UCSD-AML1 (cell line): ENCODE data around the gene GLT8D1.
"Not testable (repeated sequence)": the region's sequence is repeated elsewhere in the genome, so short reads cannot be mapped to it uniquely, and the experiment has no call there.

ENCODE experiments used
- DNase-seq: peaks from one replicate; lab custom pipeline; 2025; ENCODE audit not compliant: unreplicated experiment; lab: John Stamatoyannopoulos, UW

The GLT8D1 gene

DNA sequence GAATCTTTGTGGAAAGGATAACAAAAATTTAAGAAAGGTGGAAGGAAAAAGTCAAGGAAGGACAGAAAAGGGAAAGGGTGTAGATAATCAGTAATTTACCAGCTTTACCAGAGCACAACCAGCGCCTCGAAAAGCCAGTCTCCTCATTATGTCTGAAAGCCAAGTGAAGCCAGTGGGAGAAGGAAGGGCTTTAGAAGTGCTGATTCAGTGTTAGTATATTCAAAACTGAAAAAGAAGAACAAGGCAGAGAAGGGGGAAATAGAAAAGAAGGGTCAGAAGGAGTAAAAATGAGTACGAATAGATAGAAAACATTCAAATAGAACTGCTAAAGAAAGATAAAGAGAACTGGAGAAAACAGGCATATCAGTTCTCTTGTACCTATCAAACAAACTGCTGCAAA is 24.0 kb downstream of the GLT8D1 start:
- no peak for DNase-seq

DNA sequence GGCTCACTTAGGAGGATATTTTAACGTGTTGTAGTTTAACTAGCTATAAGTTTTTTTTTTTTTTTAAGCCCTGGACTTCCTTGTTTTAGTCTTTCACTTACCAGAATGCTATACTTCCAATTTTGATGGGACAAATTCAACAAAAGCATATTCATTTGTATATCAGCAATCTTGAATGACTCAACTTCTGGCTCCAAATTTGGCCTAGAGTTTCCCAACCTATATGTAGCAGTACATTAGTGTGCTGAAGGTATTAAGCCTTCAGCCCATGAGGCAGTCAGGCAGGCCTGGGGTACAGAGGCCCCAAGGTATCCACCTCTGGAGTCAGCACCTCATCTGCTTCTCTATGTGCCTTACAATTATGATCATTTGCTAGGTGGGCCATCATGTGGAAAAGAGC is 25.8 kb downstream of the GLT8D1 start:
- DNase-seq = no peak

DNA sequence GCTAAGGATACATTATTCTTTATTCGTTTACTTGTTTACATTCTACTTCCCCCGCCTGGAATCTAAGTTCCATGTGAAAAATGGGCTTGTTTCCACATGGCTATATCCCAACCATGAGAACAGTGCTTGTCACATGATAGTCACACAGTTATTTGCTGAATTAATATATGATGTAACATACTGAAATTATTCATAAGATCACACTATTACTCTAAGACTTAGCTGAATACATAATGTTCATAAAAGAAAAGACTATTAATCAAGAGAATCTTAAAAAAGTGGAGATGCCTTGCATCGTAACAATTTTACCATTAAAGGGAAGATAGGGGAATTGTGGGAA is 26.4 kb downstream of the GLT8D1 start:
- DNase-seq = no peak

DNA sequence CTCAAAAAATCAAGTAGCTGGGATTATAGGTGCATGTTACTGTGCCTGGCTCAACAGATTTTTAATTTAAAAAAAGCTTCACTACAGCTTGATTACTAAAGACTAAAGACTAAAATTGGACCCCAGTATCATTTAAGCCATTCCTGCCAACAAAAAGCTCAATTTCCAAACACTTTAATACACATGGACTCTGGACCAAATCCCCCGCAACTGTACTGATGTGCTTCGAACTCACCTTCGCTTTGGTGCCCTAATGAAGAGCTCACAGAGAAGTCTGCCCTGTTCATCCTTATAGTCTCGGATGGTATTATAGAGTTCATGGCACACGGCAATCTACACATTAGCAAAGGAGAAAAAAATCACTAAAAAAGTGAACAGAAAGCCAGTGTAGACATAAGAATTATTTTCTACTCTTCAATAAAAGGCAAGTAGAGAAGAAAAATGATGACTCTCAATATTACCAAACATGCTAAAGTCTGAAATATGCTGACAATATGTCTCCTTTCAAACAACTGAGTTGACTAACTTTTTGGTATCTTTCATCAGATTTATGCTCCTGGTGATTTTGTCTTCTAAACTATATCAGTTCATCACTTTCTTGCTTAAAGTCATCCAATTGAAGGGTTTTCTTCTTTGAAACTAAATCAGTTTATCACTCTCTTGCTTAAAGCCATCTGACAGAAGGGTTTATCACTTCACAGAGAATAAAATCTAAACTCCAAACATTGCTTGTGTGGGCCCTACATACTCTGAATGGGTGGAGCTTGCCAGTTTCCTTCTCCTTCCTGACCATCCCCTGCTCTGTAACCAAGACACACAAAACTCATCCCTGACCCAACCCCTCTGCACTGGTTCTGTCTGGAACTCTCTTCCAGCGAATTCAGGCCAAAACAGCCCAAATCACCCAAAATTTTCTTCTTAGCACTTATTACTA is 27.1 kb downstream of the GLT8D1 start:
- no peak for DNase-seq

DNA sequence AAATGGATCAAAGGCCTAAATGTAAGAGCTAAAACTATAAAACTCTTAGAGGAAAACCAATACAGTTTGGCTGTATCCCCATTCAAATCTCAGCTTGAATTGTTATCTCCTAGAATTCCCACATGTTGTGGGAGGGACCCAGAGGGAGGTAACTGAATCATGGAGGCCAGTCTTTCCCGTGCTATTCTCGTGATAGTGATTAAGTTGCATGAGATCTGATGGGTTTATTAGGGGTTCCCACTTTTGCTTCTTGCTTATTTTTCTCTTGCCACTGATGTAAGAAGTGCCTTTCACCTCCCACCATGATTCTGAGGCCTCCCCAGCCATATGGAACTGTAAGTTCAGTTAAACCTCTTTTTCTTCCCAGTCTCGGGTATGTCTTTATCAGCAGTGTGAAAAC is 29.4 kb downstream of the GLT8D1 start:
- not testable (repeated sequence) for DNase-seq

DNA sequence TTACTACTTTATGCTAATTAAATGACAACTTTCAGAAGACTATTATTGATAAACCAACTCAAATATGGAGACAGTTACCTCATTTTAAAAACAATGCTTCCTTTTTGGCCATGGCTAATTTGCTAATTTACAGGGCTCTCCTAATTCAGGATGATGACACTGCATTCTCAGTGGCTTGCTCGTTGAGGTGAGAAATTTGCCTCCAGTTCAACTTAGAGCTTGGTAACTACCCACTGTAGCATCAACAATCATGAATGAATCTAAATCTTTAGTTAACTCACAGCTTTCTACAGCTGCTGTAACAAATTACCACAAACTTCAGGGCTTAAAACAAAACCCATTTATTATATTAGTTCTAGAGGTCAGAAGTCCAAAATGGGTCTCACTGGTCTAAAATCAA is 33.9 kb downstream of the GLT8D1 start:
- DNase-seq = no peak

DNA sequence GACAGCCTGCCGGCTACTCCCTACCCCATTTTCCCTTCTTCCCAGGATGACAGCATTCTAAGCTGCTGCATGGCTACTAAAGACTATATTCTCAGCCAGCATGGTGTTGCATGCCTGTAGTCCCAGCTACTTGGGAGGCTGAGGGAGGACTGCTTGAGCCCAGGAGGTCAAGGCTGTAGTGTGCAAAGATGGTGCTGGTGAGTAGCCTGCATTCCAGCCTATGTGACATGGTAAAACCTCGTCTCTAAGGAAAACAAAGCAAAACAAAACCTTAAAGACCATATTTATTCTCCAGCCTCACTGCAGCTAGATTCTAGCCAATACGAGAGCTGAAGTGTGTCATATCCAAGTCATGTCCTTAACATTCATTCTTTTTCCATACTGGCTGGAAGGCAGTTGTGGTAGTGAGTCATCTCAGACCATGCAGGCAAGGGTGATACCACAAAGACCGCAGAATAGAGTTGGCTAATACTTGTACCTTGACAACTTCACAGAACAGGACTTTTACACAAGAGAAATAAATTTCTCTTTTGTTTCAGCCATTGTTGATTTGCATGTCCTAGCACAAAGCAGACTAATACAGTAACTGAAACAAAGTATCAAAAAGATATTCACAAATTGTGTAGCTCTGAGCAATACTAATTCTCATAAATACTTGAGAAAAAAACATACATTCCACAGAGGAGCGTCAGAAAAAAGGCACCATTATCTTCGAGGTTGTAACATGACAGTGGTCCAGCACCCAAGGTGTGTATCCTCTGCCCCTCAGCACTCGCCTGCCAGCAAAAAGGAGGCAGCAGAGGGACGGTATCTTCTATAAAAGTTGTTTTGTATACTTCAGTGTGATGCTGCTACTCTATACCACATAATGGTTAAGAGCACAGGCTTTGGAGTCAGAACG is 34.7 kb downstream of the GLT8D1 start:
- DNase-seq = peak; percentile 28

DNA sequence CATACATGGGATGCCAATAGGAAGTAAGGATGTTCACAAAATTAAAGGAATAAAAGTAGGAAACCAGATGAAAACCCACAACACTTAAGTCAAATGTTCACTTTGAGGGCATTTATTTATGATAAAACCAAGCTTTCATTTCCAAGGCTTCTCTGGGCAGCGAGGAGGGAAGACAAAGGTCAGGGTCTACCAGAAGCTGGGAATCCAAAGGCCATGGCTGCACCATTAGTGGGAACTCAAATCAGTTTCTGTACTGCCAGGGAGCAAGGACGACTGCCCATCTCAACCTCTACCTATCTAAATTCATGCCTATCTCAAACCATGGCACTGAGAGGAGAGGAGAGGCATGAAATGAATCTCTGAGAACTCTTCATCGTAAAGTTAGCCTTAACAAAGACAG is 42.5 kb downstream of the GLT8D1 start:
- no peak for DNase-seq

DNA sequence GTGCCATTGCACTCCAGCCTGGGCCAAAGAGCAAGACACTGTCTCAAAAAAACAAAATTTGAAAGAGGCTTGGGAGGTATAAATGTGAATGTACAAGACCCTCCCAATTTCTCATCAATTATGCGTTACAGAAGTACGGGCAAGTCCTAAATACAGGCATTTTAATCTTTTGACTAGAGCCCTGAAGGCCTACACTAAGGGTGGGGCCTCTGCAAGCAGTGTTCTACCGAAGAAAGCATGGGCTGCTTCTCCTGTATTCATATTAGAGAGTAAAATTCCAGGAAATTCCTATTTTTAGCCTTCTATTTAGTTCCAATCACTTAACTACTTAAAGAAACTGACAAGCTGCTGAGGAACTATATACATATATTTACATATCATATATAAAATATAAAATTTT is 45.5 kb downstream of the GLT8D1 start:
- no peak for DNase-seq

DNA sequence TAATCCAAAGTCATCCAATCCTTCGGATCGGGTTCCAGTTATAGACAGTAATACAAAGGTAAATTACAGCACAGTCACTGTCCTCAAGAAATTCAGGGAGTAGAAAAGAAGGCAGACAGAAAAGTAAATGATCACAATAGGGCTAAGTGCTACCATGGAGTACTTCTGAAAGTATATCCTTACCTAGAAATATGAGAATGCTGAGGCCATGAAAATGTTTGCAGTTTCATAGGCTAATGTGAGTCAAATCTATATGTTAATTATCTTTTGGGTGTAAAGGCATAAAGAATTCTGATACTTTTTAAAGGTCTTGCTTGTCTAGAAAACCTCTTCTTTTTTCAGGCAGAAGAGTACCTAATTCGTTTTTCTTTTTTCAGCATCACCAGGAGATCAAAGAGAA is 49.7 kb downstream of the GLT8D1 start:
- no peak for DNase-seq

DNA sequence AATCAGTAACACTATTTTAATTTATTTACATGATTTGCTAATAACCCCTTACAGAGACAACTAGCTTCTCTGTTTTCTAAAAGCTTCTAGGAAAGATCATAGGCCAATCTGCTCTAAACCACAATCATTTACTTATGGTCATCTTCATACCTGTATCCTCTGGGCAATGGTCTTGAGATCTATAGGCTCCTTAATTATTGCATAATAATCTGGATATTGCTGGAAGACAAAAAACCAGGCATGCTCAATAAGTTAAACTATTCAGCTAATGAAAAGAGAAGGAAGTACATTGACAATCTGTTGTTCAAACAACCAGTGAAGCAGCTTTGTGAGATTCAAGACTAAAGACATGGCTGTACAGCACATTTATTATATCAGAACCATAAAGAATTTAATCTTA is 54.0 kb downstream of the GLT8D1 start:
- no peak for DNase-seq

DNA sequence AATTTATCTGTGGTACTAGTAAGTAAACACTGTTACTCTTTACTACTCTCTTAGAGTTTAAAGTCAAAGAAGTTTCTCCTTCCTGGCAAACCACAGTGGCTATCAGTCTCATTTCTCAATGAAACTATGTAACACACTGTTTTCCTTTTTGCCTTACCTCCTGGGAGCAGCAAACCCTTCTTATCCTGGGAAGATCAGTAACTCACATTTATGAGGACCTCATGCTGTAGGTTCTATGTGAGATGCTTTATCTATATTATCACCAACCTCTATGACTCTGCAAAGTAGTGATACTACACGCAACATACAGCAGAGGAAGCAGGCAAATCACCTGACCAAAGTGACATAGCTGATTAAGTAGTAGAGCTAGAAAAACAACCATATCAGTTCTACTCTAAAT is 55.2 kb downstream of the GLT8D1 start:
- DNase-seq = no peak

DNA sequence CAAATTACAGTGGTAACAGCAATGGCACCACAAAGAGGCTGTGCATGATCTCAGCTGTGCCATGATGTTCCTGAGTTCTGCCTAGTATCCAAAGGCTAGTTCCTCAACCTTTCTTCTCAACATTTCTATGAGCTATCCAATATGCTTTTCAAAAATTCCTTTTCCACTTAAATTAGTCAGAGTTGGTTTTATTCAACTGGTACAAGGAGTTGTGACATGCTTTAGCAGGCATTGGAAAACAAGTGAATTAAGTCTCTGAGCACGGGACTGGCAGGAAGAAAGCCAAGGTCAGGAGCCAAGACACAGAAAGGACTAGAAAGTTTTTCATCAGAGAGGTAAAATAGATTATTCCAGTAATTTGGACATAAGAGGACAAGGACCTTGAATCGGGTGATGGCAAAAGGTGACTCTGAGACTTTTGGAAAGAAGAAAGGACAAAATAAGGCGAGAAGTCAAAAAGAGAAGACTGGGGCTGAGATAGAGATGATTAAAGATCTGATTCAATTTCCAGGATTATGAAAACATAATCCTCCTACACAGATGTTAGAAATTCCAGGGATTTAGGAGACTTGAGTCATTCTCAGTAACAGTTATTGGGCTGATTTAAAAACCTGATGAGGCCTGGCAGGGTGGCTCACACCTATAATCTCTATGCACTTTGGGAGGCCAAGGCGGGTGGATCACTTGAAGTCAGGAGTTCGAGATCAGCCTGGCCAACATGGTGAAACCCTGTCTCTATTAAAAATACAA is 56.0 kb downstream of the GLT8D1 start:
- DNase-seq = no peak

DNA sequence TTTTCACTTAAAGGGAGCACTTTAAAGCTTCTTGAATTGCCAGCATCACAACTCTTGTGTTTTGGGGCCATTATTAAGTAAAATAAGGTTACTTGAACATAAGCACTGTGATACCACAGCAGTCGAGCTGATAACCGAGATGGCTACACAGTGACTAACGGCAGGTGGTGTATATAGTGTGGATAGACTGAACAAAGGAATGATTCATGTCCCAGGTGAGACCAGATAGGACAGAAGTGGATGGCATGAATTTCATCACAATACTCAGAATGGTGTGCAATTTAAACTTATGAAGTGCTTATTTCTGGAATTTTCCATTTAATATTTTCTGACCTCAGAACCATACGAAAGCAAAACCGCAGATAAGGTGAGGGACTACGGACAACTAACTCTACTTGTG is 60.0 kb downstream of the GLT8D1 start:
- DNase-seq = no peak
